B cell (primary cell): ENCODE measurements around the gene INTU. TPM values are rescaled to one million over a fixed set of nuclear protein-coding genes. Genes with fewer than 3 reads are reported as not detected.

Source experiments
- polyA plus RNA-seq: library from polyadenylated mRNA; depleted of rRNA; stranded (reverse); fragments of >200 nt; gene quantifications from 2 replicates; pipeline ENCODE4 v1.2.3, GENCODE V29; 2012
- total RNA-seq, 2 donors: library from RNA; stranded (reverse); fragments of 120-200 nt in 1 of 2; gene quantifications; 1 replicate in 1 of 2; 2 replicates in 1 of 2; pipeline versions ENCODE4 v1.2.3 to v1.2.4, GENCODE V29; 2013 to 2022

Gene INTU
- total and polyA plus RNA-seq, 2 donors (not counting 1 experiment from before 2014, with no cell fraction given) = not detected

Other genes with a start within 250 kb of the INTU start
- not detected in 2 replicates for gene SLC25A31, start 97.4 kb downstream of the INTU start, total RNA-seq
- not detected in 2 replicates for gene SLC25A31, start 97.4 kb downstream of the INTU start, polyA plus RNA-seq
- gene HSPA4L, start 149.4 kb downstream of the INTU start, total RNA-seq = not detected in 2 replicates
- gene HSPA4L, start 149.4 kb downstream of the INTU start, polyA plus RNA-seq = not detected in 2 replicates
- gene PLK4, start 247.9 kb downstream of the INTU start, total RNA-seq = 2.8 and 4.3 TPM in 2 replicates
- gene PLK4, start 247.9 kb downstream of the INTU start, polyA plus RNA-seq = 1.2 and 2.0 TPM in 2 replicates